EL (cell line): ENCODE data around the gene DAB2IP.

Source experiments
- DNase-seq: peaks from one replicate; pipeline ENCODE4 v3.0.0-alpha.2; 2016

Gene DAB2IP

DNA sequence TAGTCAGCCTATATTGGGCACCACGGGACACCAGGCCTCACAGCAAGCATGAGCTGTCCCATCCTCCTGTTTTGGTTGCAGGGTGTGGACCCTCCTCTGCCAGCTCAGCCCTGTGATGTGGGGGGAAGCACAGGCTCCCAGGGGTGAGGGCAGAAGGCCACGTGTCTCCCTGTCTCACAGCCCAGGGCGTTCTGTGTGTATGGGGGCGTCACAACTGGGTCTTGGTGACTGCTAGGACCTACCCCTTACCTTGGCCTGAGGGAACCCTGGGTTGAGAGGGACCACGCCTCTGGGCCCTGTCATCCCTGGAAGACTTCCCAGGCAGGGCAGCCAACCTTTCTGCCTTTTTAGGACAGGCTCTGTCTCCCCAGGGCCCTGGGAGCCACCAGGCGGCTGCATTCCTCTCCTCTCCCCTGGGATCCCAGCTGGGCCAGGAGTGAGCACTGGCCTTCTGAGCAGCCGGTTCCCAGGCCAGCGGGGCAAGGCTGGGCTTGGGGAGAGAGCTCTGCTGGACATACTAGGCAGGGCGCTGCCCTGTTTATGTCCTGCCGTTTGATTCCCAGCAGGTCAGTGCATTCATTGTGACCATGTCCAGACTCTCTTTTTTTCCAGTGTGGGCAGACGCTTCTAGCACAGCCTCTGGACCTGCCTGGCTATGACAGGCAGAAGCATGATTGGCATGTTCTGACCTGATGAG lies 97.4 kb downstream of the DAB2IP start:
- peak; percentile 21 for DNase-seq

DNA sequence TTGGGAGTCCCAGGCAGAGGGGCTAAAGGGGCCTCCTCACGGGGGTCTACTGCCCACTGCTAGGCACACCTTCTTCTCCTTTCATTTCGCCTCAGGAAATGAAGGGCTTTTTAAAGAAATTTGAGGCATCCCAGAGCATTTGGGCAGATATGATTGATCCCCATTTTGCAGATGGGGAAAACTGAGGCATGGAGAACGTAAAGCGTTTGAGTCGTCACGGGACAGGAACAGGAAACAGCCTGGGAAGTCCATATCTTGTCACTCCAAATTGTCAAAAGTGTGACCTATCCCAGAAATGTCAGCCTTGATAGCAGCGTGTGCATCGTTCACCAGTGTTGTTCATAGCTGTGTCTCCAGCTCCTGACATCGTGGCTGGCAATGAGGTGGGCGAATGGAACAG lies 98.2 kb downstream of the DAB2IP start:
- no peak for DNase-seq

DNA sequence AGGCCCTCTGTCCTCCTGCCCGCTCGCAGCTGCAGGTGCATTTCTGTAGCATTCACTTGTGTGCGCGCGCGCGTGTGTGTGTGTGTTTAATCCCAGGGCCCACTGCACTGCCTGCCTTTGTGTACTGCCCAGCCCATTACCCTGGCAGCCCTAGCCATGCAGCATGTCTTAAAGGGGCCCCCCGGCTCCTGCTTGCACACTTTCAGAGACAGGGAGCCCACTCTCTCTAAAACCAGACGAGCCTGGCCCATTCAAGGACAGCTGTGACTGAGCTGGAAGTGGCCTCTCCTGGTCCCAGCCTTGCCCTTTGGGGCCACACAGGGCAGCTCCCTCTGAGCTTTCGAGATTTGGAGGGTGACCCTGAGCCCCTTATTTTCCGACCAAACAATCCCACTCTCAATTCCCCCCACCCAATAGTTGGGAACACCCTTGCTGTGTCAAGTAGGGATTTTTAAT lies 98.9 kb downstream of the DAB2IP start:
- no peak for DNase-seq

DNA sequence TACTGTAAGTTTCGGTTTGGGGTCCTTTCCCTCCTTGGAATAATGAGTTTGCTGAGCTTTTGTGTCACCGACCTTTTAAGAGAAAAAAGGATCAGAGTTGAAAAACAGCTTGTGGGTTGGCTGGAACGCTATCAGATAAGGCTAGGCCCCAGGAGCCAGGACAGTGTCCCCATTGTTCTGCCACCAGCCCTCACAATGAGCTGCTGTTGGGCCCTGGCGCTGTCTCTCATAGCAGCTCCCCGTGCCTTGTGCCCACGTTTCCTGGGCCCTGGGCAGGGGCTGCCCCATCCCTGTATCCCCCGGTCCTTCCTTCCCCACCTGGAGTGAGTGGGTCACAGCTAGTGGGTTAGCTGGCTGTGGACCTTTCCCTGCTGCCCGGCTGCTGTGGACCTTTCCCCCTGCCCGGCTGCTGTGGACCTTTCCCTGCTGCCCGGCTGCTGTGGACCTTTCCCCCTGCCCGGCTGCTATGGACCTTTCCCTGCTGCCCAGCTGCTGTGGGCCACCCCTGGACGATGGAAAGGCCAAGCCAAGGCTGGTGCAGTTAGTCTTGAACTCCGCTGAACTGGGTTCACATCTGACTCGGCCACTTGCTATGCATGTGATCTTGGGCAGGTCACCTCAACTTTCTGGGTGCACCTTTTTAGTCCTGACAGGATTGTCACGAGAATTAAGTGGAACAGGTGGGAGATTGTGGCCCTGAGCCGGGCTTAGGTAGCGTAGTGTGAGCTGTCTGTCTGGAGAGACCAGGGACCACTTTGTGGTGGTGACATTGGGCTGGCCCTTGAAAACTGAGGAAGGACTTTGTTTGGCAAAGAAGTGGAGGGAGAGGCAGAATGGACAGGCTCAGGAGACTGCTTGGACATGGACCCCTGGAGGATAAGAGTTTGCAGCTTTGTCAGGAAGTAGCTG lies 99.5 kb downstream of the DAB2IP start:
- DNase-seq, result no peak

DNA sequence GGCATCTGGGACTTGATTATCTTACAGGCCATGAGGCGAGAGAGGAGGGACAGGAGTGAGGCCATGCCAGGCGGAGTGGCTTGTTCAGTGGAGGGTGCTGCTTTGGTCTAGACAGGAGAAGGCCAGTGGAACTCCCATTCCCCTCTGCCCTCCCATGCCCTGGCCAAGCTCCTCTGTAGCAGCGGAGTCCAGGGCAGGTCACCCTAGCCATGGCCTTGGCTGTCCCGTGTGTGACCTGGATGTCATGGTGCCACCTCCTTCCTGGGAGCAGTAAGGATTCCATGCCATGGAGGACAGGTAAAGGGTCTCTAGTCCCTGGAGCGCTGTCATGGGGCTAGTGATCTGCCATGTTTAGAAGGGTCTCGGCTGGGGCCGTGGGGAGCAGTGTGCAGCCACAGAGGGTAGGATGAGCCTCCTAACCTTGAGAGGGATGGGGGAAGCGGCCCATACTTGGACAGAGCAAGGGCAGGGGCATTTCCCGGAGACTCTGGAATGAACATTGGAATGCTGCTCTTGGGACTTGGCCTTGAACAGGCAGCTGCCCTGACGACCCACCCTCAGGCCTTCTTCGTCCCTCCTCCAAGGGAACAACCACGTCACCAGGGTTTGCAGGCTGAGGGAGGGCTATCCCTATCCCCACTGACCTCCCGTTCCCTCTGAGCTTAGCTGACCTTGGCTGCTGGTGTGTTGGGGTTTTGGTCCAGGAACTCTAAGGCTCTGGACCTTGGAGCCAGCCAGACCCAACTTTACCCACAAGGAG lies 100.4 kb downstream of the DAB2IP start:
- DNase-seq, result peak; percentile 41

DNA sequence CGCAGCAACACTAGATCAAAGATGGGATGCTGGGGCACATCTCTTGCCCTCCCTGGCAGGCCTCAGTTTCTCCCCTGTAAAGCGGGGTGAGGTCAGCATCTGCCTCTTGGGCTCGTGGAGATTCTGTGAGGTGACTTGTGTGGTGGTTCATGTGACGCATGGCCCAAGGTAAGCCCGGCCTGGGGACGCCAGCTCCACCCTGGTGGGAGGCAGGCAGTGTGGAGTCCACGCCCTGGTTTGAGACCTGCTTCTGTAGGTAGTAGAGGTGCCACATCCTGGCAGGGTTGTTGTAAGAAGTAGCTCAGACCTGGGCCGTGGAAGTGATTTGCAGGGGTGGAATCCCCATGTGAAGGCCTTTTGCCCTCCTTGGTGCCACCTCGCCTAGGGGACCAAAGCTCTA lies 101.5 kb downstream of the DAB2IP start:
- no peak for DNase-seq

DNA sequence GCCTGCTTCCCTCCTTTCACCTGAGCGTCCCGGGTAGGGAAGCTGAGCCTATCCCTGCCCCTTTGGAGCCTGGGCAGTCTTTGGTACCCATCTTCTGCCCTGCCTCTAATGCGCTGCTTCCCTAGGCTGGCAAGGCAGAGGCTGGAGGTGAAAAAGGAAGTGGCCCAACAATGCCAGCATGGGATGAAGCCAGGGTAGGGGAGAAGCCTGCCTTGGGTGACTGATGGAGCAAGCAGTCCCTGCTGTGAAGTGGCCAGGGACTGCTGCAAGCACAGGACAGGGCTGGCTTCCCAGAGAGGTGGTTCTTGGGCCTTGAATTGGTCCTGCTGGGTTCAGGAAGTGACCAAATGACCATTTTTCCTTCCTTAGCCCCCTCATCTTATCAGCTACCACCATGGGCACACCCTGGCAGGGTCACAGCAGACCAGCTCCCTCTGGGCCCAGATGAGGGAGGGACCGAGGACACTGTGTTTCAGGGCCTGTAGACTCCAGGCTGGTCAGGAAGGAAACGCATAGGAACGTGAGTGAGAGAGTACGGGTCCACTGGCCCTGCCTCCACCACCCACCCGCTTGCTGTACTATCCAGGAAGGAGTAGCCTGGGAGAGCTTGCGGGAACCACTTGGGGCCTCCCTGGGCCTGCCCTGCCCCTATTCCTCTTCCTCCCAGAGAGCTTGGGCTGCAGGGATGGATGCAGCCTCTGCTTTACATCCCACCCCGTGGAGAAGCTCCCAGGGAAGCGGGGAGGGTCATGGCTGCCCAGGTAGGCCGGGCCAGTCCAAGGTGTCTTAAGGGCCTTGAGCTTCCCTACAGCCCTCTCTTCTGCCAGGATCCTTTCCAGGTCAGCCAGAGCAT lies 102.6 kb downstream of the DAB2IP start:
- DNase-seq, result no peak

DNA sequence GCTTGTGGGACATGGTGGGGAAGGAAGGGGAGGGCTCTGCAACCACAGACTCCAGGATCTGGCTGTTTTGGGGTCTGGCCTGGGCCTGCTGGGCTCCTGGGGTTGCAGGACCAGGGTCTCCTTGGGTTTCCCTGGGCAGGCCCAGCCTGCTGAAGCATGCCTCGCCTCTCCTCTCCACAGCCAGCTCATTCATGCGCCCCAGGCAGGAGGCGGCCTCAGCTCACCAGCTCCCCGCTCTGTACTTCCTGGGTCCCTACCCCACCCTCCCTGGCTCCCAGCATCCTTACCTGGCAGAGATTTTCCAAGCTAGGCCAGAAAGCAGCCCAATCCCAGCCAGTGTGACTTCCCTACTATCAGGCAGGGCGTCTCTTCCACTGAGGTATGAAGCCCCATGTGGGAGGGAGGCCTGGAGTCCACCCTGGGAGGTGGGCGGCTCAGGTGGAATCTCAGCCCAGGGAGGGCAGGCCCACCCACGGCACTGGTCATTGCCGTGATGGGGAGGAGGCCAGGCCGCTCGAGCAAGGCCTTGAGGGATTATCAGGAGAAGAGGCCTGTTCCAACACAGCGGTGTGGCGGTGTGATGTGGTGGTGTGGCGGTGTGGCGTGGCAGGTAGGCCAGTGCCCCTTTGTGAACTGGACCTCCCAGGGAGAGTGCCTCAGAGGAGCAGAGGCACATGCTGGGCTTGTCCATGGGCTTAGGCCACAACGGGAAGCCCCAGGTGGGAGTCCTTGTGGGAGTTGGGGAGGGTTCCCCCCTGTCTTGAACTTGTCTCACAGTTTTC lies 103.4 kb downstream of the DAB2IP start:
- no peak for DNase-seq

DNA sequence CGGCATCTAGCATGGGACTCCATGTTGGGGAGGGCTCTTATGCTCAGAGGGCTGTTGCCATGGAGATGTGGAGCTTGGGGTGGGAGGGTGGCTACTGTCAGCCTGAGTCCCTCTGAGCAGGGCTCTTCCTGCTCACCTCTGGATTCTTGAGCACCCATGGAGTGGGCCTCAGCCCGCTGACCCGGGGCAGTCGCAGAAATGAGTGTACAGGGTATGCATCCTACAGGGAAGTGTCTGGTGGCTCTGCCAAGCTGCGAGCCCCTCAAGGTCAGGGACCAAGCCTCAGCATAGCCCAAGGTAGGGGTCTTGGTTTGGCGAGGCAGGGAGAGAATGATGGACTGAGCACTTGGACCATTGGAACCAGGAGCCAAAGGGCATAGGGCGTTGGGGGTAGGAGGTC lies 104.1 kb downstream of the DAB2IP start:
- DNase-seq, result no peak

DNA sequence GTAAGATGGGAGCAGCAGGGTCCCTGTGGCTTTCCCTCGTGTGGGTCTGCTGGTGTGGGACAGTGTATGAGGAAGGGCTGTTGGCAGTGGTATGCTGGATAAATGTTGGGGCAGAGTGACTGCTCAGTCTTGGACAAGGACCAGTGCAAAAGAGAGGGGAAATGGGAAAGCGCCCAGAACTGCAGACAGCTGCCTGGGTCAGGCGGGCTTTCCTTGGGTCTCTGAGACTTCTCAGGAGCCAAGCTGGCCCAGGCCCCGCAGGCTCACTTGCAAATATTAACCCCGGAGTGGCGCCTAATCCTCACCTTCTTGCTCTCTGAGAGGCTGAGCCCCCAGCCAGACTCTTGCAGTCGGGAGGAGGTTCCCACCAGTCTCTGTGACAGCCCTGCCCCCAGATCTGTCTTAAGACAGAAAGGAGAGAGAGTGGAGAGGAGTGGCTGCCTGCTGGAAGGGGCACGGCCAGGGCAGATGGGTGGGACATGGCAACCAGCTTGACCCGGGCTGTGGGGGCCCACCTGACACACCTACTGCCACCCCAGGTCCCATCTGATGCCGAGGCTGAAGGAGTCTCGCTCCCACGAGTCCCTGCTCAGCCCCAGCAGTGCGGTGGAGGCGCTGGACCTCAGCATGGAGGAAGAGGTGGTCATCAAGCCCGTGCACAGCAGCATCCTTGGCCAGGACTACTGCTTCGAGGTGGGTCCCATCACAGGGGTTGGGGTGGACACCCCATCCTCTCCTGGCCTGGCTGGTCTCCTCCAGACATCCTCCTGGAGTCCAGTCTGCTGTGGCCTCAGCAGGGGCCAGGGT lies 105.2 kb downstream of the DAB2IP start:
- no peak for DNase-seq

DNA sequence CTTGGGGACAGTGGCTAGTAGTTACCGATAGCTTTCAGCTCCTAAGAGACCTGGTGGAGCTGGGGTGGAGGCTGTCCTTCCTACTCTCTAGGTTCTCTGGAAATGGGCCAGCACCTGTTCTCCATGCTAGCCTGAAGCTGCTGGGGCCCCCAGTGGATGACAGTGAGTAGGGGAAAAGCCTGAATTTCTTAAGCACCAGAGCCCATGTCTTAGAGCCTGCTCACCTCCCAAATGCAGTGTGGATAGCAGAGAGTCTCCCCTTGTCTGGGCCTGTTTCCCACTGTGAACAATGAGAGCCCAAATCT lies 105.8 kb downstream of the DAB2IP start:
- DNase-seq, result no peak

DNA sequence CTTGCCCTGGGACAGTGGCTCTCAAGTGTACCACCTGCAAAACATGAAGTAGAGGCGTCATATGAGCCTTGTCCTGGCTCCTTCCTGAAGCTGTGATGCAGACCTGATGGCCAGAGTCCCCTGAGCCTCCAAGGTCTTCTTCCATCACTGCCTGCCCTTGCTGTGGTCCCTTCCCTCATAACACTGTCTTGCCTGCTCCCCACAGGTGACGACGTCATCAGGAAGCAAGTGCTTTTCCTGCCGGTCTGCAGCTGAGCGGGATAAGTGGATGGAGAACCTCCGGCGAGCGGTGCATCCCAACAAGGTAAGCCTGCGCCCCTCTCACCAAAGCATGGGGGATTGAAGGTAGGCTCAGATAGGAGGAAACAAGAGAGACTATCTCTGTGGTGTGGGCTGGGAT lies 107.3 kb downstream of the DAB2IP start:
- no peak for DNase-seq

DNA sequence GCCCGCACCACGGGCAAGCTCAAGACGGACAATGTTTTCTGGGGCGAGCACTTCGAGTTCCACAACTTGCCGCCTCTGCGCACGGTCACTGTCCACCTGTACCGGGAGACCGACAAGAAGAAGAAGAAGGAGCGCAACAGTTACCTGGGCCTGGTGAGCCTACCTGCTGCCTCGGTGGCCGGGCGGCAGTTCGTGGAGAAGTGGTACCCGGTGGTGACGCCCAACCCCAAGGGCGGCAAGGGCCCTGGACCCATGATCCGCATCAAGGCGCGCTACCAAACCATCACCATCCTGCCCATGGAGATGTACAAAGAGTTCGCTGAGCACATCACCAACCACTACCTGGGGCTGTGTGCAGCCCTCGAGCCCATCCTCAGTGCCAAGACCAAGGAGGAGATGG lies 108.6 kb downstream of the DAB2IP start:
- no peak for DNase-seq

DNA sequence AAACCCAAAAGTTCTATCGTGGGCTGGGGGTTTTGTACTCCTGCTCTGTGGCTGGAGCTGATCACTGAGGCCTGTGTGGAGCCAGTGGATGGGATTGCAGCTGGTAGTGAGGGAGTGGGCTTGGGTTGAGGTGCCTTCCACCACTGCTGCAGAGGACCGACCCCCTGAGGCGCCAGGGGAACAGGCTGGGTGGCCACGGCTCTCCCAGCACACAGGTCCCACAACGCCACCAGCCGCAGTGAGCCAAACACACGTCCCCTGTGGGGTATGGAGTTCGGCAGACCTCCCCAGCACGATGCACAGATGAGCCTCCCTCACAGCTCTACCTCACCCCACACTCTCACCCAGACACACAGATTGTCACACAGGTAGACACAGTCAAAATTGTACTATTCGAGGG lies 109.1 kb downstream of the DAB2IP start:
- DNase-seq, result no peak

DNA sequence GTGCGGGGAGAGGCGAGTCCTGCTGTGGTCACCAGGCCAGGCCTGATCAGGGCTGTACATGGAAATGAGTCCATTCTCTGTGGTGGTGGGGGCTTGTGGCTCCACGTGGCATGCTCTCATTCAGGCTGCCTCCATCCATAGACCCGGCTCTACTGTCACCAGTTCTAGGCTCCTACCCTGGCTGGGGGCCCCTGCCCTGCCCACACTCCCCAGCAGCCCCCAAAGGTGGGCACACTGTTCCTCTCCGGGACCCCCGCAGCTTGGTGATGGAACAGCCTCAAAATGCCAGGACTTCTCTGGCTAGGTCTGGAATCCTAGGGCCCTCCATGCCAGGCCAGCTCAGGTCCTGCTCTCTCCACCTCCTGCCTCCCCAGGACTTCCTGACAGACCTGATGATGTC lies 111.7 kb downstream of the DAB2IP start:
- DNase-seq, result no peak

DNA sequence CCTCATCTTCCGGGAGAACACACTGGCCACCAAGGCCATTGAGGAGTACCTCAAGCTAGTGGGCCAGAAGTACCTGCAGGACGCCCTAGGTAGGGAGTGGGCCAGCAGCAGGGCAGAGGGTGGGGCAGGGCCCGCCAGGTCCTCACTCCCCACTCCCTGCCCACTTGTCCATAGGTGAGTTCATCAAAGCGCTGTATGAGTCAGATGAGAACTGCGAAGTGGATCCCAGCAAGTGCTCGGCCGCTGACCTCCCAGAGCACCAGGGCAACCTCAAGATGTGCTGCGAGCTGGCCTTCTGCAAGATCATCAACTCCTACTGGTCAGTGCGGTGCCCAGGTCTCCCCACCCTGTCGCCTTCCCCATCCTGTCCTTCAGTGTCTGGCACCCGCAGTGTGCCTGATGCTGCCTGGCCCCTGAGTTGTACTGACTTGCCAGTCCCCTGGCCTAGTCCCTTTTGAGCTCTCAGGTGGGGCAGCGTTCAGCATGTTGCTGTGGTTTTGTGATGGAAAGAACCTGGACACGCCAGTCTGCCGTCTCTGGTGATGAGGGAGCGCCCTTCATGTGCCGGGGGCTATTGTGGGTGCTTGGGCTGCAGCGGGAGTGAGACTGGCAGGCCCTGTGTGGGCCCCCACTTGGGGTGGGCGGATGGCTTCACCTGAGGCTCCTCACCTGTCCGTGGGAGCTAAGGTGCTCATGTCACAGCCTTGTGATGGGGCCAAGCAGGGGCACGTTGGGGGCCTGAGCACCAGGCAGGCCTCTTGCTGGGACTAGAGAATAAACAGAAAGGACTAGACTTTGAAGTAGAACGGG lies 112.3 kb downstream of the DAB2IP start:
- no peak for DNase-seq

DNA sequence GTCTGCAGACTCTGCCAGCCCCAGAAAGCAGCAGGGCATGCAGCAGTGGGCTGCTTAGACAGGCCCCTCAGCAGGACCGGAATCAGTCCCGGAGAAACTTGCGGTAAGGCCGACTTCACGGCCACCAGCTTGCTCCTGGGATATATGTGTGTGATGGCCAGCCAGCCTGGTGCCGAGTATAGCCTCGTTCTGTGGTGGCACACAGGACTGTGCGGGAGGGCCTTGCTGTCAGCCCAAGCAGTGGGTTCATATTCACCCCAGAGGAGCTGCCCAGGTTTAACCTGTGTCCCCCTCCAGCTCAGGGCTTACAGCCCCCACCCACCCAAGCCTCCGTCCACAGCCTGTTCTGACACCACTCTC lies 112.9 kb downstream of the DAB2IP start:
- no peak for DNase-seq

DNA sequence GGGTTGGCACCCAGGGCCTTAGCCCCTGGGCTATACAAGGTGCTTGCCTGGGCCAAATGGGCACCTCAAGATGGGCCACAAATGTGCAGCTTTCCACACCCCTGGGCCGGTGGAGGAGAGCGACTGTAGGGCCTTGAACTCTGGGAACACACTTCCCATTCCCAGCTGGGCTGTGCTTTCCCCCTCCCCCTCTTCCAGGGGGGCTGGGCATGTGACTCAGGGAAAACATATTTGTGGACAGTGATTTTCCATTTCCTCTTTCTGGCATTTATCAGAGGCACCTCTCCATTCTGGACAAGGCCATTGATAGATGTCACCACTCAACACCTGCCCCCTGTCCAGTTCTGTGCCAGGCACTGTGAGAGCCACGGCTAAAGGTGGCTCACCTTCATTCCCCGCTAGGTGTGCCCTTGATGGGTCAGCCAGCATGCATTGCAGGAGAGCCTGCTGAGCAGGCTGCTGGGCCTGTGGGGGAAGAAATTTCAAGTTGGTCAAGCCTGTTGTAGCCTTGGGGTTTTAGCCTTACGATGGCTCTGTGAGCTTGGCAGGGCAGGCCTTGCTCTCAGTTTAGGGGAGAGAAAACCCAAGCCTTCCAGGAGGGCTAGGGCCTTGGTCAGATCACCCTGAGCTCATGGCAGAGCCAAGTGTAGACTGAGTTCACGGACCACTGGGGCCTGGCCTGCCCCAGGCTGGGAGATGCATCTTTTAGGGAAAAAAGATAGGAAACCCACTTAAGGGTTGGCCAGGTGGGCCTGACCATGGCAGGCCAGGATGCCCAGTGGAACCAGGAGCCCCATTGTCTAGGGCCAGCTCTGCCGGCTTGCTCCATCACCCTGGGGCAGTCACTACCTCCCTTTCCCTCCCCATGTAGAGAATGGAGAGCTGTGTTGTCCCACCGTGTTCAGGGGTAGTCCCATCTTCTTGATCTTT lies 113.9 kb downstream of the DAB2IP start:
- peak; percentile 83 for DNase-seq

DNA sequence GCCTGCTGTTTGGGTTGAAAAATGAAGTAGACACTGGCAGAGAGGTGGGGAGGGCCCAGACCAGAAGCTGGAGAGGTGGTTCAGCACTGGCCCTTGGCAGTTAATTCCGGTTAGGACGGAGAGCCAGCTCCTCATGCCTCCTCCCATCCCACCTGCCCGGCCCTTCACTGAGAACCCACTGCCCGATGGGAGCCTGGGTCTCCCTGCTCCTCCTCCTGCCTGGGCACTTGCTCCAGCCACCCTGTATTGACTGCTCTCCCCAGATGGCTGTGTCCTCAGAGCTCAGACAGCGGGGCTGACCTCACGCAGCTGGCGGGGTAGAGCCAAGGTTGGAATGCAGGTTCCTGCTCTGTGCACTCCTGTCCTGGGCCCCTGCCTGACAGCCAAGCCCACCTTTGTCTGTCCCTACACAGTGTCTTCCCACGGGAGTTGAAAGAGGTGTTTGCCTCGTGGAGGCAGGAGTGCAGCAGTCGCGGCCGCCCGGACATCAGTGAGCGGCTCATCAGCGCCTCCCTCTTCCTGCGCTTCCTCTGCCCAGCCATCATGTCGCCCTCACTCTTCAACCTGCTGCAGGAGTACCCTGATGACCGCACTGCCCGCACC lies 114.7 kb downstream of the DAB2IP start:
- DNase-seq, result no peak
